HCT116 (cell line): ENCODE data around the gene TRIM66. TPM values are rescaled to one million over a fixed set of nuclear protein-coding genes. Genes with fewer than 3 reads are reported as not detected.

Experiments used
- ATAC-seq: fragments of 200-7000 bp; cut with Tn5 transposase; 2 replicates; pipeline ENCODE4 v1.9.1; 2020; ENCODE audit warnings: mild to moderate bottlenecking, moderate library complexity
- BruUV-seq: library from RNA; stranded (reverse); fragments of 400-500 nt; replicated peaks from 2 replicates; lab custom pipeline; 2021; lab: Mats Ljungman, UMichigan
- CTCF ChIA-PET: fragments of 300-600 bp; sonication (Branson Sonifier 250); formaldehyde crosslinking; loops from one replicate; lab custom pipeline; 2021; ENCODE audit warnings: antibody characterized with exemption; lab: Charles Lee
- POLR2A ChIA-PET: fragments of 300-600, 350-600 bp; sonication (Branson Sonifier 250); formaldehyde crosslinking; loops from one replicate; lab custom pipeline; 2021; ENCODE audit warnings: antibody characterized with exemption; lab: Charles Lee
- RAD21 ChIA-PET, 2 experiments: fragments of 300-600 bp; sonication (Branson Sonifier 250); formaldehyde crosslinking; loops; one replicate each; lab custom pipeline; 2023; ENCODE audit warnings: low total read pairs in 2 of 2; ENCODE audit not compliant: uncharacterized antibody in 2 of 2, unreplicated experiment in 2 of 2, low non-redundant PET in 1 of 2; lab: Charles Lee
- DNase-seq: peaks from one replicate; pipeline ENCODE4 v3.0.0-alpha.2; 2010; ENCODE audit warnings: low read depth, low spot score
- H2AFZ ChIP-seq: fragments of 200-600 bp; shearing (Covaris generic), sonication (generic); 2 replicates; pipeline ENCODE4 v1.6.1; 2017; ENCODE audit warnings: low read depth, mixed run types, mixed read lengths, antibody characterized with exemption, low read length; ENCODE audit not compliant: poor library complexity, severe bottlenecking
- H3K27ac ChIP-seq: 2 replicates; pipeline ENCODE4 v1.5.1; 2012; ENCODE audit warnings: low read depth, low read length
- H3K27me3 ChIP-seq: fragments of 200-600 bp; sonication (generic); 2 replicates; pipeline ENCODE4 v1.6.1; 2016; ENCODE audit warnings: mixed run types, low read length, mixed read lengths; ENCODE audit not compliant: insufficient read depth
- H3K36me3 ChIP-seq, 2 experiments: fragments of 200-500 bp in 1 of 2; fragments of 200-600 bp in 1 of 2; sonication (Bioruptor generic) in 1 of 2; sonication (generic) in 1 of 2; 2 replicates each; pipeline versions ENCODE4 v1.5.1 to v1.6.1; 2014 to 2016; ENCODE audit warnings: low read length in 2 of 2, inconsistent platforms in 1 of 2, mixed read lengths in 1 of 2, mixed run types in 1 of 2; ENCODE audit not compliant: insufficient read depth in 2 of 2, control insufficient read depth in 1 of 2
- H3K4me1 ChIP-seq, 2 experiments: fragments of 200-600 bp in 1 of 2; sonication (generic) in 1 of 2; 2 replicates each; pipeline versions ENCODE4 v1.5.1 to v1.6.1; 2012 to 2017; ENCODE audit warnings: low read length in 2 of 2, inconsistent platforms in 1 of 2, mild to moderate bottlenecking in 1 of 2, mixed read lengths in 1 of 2, mixed run types in 1 of 2, moderate library complexity in 1 of 2; ENCODE audit not compliant: insufficient read depth in 2 of 2, control insufficient read depth in 1 of 2
- H3K4me2 ChIP-seq: fragments of 200-600 bp; sonication (generic); 2 replicates; pipeline ENCODE4 v1.6.1; 2017; ENCODE audit warnings: mixed run types, low read length, mixed read lengths
- H3K4me3 ChIP-seq, 2 experiments: fragments of 200-600 bp in 1 of 2; sonication (generic) in 1 of 2; replicated peaks in 1 of 2; 2 replicates each; pipeline ENCODE4 v1.5.1; 2011 to 2016; ENCODE audit warnings: low read length in 2 of 2, control low read depth in 1 of 2, low read depth in 1 of 2, mild to moderate bottlenecking in 1 of 2, mixed read lengths in 1 of 2, mixed run types in 1 of 2
- H3K79me2 ChIP-seq: fragments of 200-600 bp; sonication (generic); 2 replicates; pipeline ENCODE4 v1.6.1; 2017; ENCODE audit warnings: mild to moderate bottlenecking, mixed run types, low read length, moderate library complexity, mixed read lengths; ENCODE audit not compliant: insufficient read depth
- H3K9ac ChIP-seq: fragments of 200-600 bp; sonication (generic); 2 replicates; pipeline ENCODE4 v1.6.1; 2016; ENCODE audit warnings: low read length, mixed read lengths
- H3K9me2 ChIP-seq: fragments of 200-600 bp; sonication (generic), shearing (Covaris generic); 2 replicates; pipeline ENCODE4 v1.6.1; 2017; ENCODE audit warnings: mixed run types, mild to moderate bottlenecking, moderate library complexity; ENCODE audit not compliant: insufficient read depth
- H3K9me3 ChIP-seq, 2 experiments: fragments of 200-500 bp in 1 of 2; fragments of 200-600 bp in 1 of 2; sonication (Bioruptor generic) in 1 of 2; sonication (generic) in 1 of 2; 2 replicates each; pipeline ENCODE4 v1.6.1; 2014 to 2017; ENCODE audit warnings: low read length in 2 of 2, mixed read lengths in 2 of 2, inconsistent platforms in 1 of 2, low read depth in 1 of 2, mild to moderate bottlenecking in 1 of 2, mixed run types in 1 of 2, moderate library complexity in 1 of 2; ENCODE audit not compliant: control insufficient read depth in 1 of 2, insufficient read depth in 1 of 2
- H4K20me1 ChIP-seq: fragments of 200-600 bp; sonication (generic), shearing (Covaris generic); 2 replicates; pipeline ENCODE4 v1.6.1; 2017; ENCODE audit warnings: mixed run types, mild to moderate bottlenecking, moderate library complexity; ENCODE audit not compliant: insufficient read depth
- ATF3 ChIP-seq: IDR thresholded peaks from 2 replicates; pipeline ENCODE4 v1.6.1; 2012
- CEBPB ChIP-seq: IDR thresholded peaks from 2 replicates; pipeline ENCODE4 v1.6.1; 2012; ENCODE audit warnings: low read depth
- CTCF ChIP-seq, 3 experiments: fragments of 200-600 bp in 1 of 3; sonication (generic) in 1 of 3; IDR thresholded peaks in 2 of 3; conservative IDR thresholded peaks in 1 of 3; 2 replicates each; pipeline ENCODE4 v1.5.1; 2012 to 2017; ENCODE audit warnings: low read depth in 2 of 3, low read length in 2 of 3, antibody characterized with exemption in 1 of 3, borderline replicate concordance in 1 of 3, control low read depth in 1 of 3, mild to moderate bottlenecking in 1 of 3, mixed read lengths in 1 of 3, mixed run types in 1 of 3, moderate library complexity in 1 of 3; ENCODE audit not compliant: insufficient read depth in 1 of 3
- EGR1 ChIP-seq: IDR thresholded peaks from 2 replicates; pipeline ENCODE4 v1.6.1; 2012; ENCODE audit warnings: low read depth
- ELF1 ChIP-seq: IDR thresholded peaks from 2 replicates; pipeline ENCODE4 v1.6.1; 2012; ENCODE audit warnings: low read depth, borderline replicate concordance
- EZH2 ChIP-seq: fragments of 200-600 bp; sonication (generic); IDR thresholded peaks from 2 replicates; pipeline ENCODE4 v1.6.1; 2017; ENCODE audit warnings: antibody characterized with exemption, mixed run types
- EZH2phosphoT487 ChIP-seq: fragments of 200-600 bp; IDR thresholded peaks from 2 replicates; pipeline ENCODE4 v1.6.1; 2018; ENCODE audit warnings: antibody characterized with exemption, borderline replicate concordance
- JUND ChIP-seq: IDR thresholded peaks from 2 replicates; pipeline ENCODE4 v1.6.1; 2012
- MAX ChIP-seq: IDR thresholded peaks from 2 replicates; pipeline ENCODE4 v1.6.1; 2012
- POLR2A ChIP-seq: IDR thresholded peaks from 2 replicates; pipeline ENCODE4 v1.7.0; 2011; ENCODE audit warnings: borderline replicate concordance; ENCODE audit not compliant: insufficient read depth, insufficient read length; ENCODE audit errors: extremely low read depth
- REST ChIP-seq: IDR thresholded peaks from 2 replicates; pipeline ENCODE4 v1.6.1; 2012; ENCODE audit warnings: low read depth
- SIN3A ChIP-seq: IDR thresholded peaks from 2 replicates; pipeline ENCODE4 v1.6.1; 2012; ENCODE audit warnings: low read depth
- SP1 ChIP-seq: IDR thresholded peaks from 2 replicates; pipeline ENCODE4 v1.6.1; 2012; ENCODE audit warnings: low read depth
- SRF ChIP-seq: IDR thresholded peaks from 2 replicates; pipeline ENCODE4 v1.6.1; 2012; ENCODE audit warnings: low read depth
- TCF7L2 ChIP-seq: IDR thresholded peaks from 2 replicates; pipeline ENCODE4 v1.7.0; 2011; ENCODE audit warnings: borderline replicate concordance, inconsistent platforms; ENCODE audit not compliant: insufficient read depth, insufficient read length; ENCODE audit errors: extremely low read depth
- YY1 ChIP-seq: IDR thresholded peaks from 2 replicates; pipeline ENCODE4 v1.6.1; 2011; ENCODE audit warnings: low read length, low read depth, moderate library complexity, mild to moderate bottlenecking; ENCODE audit not compliant: insufficient replicate concordance; ENCODE audit errors: extremely low read depth
- ZNF274 ChIP-seq: fragments of 200-500 bp; sonication (Bioruptor generic); IDR thresholded peaks from 2 replicates; pipeline ENCODE4 v1.6.1; 2014; ENCODE audit warnings: mild to moderate bottlenecking, low read depth, low read length, inconsistent platforms
- intact Hi-C: fragments of 100-400 bp; cut with micrococcal nuclease; formaldehyde crosslinking; loops from 2 replicates; pipeline ENCODE4 v1.10.0; 2022
- total RNA-seq: library from RNA; stranded (reverse); gene quantifications from one replicate; pipeline ENCODE4 v1.2.1, GENCODE V29; 2021; ENCODE audit not compliant: unreplicated experiment

TRIM66 gene
- total RNA-seq, 1 experiment from 2014 or later = 24.8 TPM

GRCh38 chr11:8724682-8725081, 42.2 kb upstream of the TRIM66 start:
- no peak for ATAC-seq
- no peaks in the 10 kb centered on the region for H3K9me2 ChIP-seq
- intact Hi-C loops = no loop called here

More at GRCh38 chr11:8724682-8725081, 42.2 kb upstream of the TRIM66 start:
- H4K20me1 ChIP-seq = no peaks in the 10 kb centered on the region
- TF ChIP-seq SP1 (no peak), EGR1 (no peak), CTCF (IDR thresholded peaks at IDR 0.05 in 2 of 3, conservative IDR thresholded peaks at IDR 0.05 in 1 of 3; ENCODE audit: borderline replicate concordance in 1 of 3, insufficient read depth in 1 of 3, low read depth in 2 of 3, low read length in 2 of 3) (no peak), TCF7L2 (no peak), EZH2 (no peak), ATF3 (no peak), POLR2A (no peak), SRF (no peak), JUND (no peak), CEBPB (no peak), REST (no peak), YY1 (no peak), ELF1 (no peak), MAX (no peak), ZNF274 (no peak), EZH2phosphoT487 (no peak), SIN3A (no peak)
- TF ChIP-seq, all 23 proteins: peak for 0
- Histone ChIP-seq H3K9me3 (no peaks in the 10 kb centered on the region), H3K4me2 (no peak overlapping the region), H3K27me3 (no peaks in the 10 kb centered on the region), H3K9ac (no peak overlapping the region), H3K36me3 (no peaks in the 10 kb centered on the region), H3K4me1 (peaks cover 26 to 40% of the 10 kb centered on the region in 2 experiments), H3K4me3 (no peak overlapping the region), H3K27ac (no peak overlapping the region), H2AFZ (no peak overlapping the region), H3K79me2 (no peaks in the 10 kb centered on the region)
- BruUV-seq = no TSS peak
- CTCF ChIA-PET = no interaction called here
- RAD21 ChIA-PET = no interaction called here
- no peak for DNase-seq
- POLR2A ChIA-PET = no interaction called here
